Neural progenitor cell (in vitro differentiated cells): ENCODE measurements around the gene ATP5PD.

Experiments used
- CTCF ChIP-seq: fragments of 200-600 bp; sonication (generic); IDR thresholded peaks from 2 replicates; pipeline ENCODE4 v1.5.1; 2017; ENCODE audit warnings: antibody characterized with exemption, mild to moderate bottlenecking
- EZH2 ChIP-seq: fragments of 200-600 bp; sonication (generic); IDR thresholded peaks from 2 replicates; pipeline ENCODE4 v1.6.1; 2017; ENCODE audit warnings: antibody characterized with exemption, mild to moderate bottlenecking, moderate library complexity
- EZH2phosphoT487 ChIP-seq: fragments of 200-600 bp; sonication (generic); IDR thresholded peaks from 2 replicates; pipeline ENCODE4 v1.6.1; 2017; ENCODE audit warnings: antibody characterized with exemption

- TF ChIP-seq CTCF (no peak), EZH2 (no peak), EZH2phosphoT487 (no peak)
Observed at GRCh38 chr17:75049706-75050105, 2.9 kb upstream of the ATP5PD start.
